Stimulated activated CD8-positive, alpha-beta memory T cell treated with anti-CD3 and anti-CD28 coated beads, Interleukin-4, amount 100 ng/mL, for 1 hour (primary cell): Measurements from ENCODE around the gene MKNK1.

Source experiments
- DNase-seq, 2 donors: peaks; one replicate each; pipeline ENCODE4 v3.0.0-alpha.2; 2020; ENCODE audit warnings: low read depth in 2 of 2, low spot score in 1 of 2

Gene MKNK1

GRCh38 chr1:46544561-46545240, 59.4 kb downstream of the MKNK1 start:
- no peak for DNase-seq

- DNase-seq, result no peak
Observed at GRCh38 chr1:46543761-46544560, 60.1 kb downstream of the MKNK1 start.

GRCh38 chr1:46543382-46543760, 60.7 kb downstream of the MKNK1 start:
- DNase-seq, result no peak

GRCh38 chr1:46539972-46540371, 64.1 kb downstream of the MKNK1 start:
- DNase-seq, result no peak

GRCh38 chr1:46538147-46538546, 65.9 kb downstream of the MKNK1 start:
- no peak for DNase-seq

GRCh38 chr1:46537651-46538050, 66.4 kb downstream of the MKNK1 start:
- DNase-seq, result no peak

GRCh38 chr1:46536527-46536926, 67.5 kb downstream of the MKNK1 start:
- DNase-seq, result no peak

- no peak for DNase-seq
Observed at GRCh38 chr1:46535063-46535462, 69.0 kb downstream of the MKNK1 start.

GRCh38 chr1:46533179-46533864, 70.7 kb downstream of the MKNK1 start:
- DNase-seq, result peak in 1 of 2 donors; percentile 25

- peak; percentile 35 to 43 for DNase-seq
Observed at GRCh38 chr1:46532498-46533178, 71.4 kb downstream of the MKNK1 start.

GRCh38 chr1:46532095-46532494, 72.0 kb downstream of the MKNK1 start:
- DNase-seq, result no peak

- DNase-seq, result no peak
Observed at GRCh38 chr1:46530791-46531409, 73.2 kb downstream of the MKNK1 start.

- DNase-seq, result no peak
Observed at GRCh38 chr1:46530311-46530710, 73.8 kb downstream of the MKNK1 start.

- DNase-seq, result no peak
Observed at GRCh38 chr1:46529031-46529630, 74.9 kb downstream of the MKNK1 start.

- no peak for DNase-seq
Observed at GRCh38 chr1:46528297-46528955, 75.6 kb downstream of the MKNK1 start.

GRCh38 chr1:46527474-46528296, 76.4 kb downstream of the MKNK1 start:
- DNase-seq, result peak in 1 of 2 donors; percentile 49

GRCh38 chr1:46526691-46527291, 77.3 kb downstream of the MKNK1 start:
- no peak for DNase-seq

GRCh38 chr1:46526013-46526690, 77.9 kb downstream of the MKNK1 start:
- no peak for DNase-seq
